HG02763 (cell line): ENCODE results near the gene C14orf180.

Source experiments
- ATAC-seq: cut with Tn5 transposase; IDR thresholded peaks from one replicate; pipeline ENCODE4 v1.9.1; 2021; ENCODE audit warnings: mild to moderate bottlenecking, moderate library complexity; ENCODE audit not compliant: unreplicated experiment

Gene C14orf180

GRCh38 chr14:104592292-104592672, 12.7 kb downstream of the C14orf180 start:
- no peak for ATAC-seq

- ATAC-seq, result no peak
These were observed 13.2 kb downstream of the C14orf180 start for GRCh38 chr14:104592785-104593184.

- no peak for ATAC-seq
These were observed 13.7 kb downstream of the C14orf180 start for GRCh38 chr14:104593241-104593701.

GRCh38 chr14:104593710-104594136, 14.2 kb downstream of the C14orf180 start:
- no peak for ATAC-seq

- no peak for ATAC-seq
These were observed 14.9 kb downstream of the C14orf180 start for GRCh38 chr14:104594310-104595046.

- no peak for ATAC-seq
These were observed 15.6 kb downstream of the C14orf180 start for GRCh38 chr14:104595116-104595675.

- no peak for ATAC-seq
These were observed 16.4 kb downstream of the C14orf180 start for GRCh38 chr14:104595911-104596450.

- ATAC-seq, result no peak
These were observed 16.9 kb downstream of the C14orf180 start for GRCh38 chr14:104596451-104596918.

- no peak for ATAC-seq
These were observed 17.4 kb downstream of the C14orf180 start for GRCh38 chr14:104596927-104597351.

- ATAC-seq, result no peak
These were observed 18.0 kb downstream of the C14orf180 start for GRCh38 chr14:104597576-104597975.

- ATAC-seq, result no peak
These were observed 18.7 kb downstream of the C14orf180 start for GRCh38 chr14:104598039-104598909.

GRCh38 chr14:104598910-104599273, 19.3 kb downstream of the C14orf180 start:
- ATAC-seq, result no peak

GRCh38 chr14:104599446-104599845, 19.9 kb downstream of the C14orf180 start:
- ATAC-seq, result no peak

- ATAC-seq, result no peak
These were observed 20.6 kb downstream of the C14orf180 start for GRCh38 chr14:104600141-104600643.

GRCh38 chr14:104600805-104601204, 21.2 kb downstream of the C14orf180 start:
- ATAC-seq, result no peak

GRCh38 chr14:104601786-104602185, 22.2 kb downstream of the C14orf180 start:
- no peak for ATAC-seq

GRCh38 chr14:104602315-104602932, 22.9 kb downstream of the C14orf180 start:
- ATAC-seq, result no peak

- ATAC-seq, result no peak
These were observed 23.4 kb downstream of the C14orf180 start for GRCh38 chr14:104602933-104603325.

GRCh38 chr14:104603711-104604401, 24.3 kb downstream of the C14orf180 start:
- ATAC-seq, result no peak
